GM21447 (cell line): ENCODE data around the gene FAM187B.

Experiments used
- ATAC-seq: cut with Tn5 transposase; IDR thresholded peaks from one replicate; pipeline ENCODE4 v1.9.1; 2021; ENCODE audit not compliant: unreplicated experiment

FAM187B gene

DNA sequence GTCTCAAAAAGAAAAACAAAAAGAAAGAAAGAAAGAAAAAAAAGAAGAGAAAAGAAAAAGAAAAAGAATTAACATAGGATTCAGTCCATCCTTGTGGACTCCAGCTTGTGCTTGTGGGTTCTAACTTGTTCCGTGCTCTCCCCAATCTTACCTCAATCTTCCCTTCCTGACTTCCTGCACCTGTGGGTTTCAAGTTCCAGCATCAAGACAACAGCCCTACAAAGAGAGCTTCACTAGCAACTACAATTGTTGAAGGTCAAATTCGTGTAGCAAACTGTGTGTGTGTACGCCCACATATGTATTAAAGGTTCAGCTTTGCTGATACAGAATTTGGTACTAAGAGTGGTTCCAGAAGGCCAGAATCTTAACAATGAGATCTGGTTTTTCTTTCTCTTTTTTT is 48.7 kb downstream of the FAM187B start:
- no peak for ATAC-seq

DNA sequence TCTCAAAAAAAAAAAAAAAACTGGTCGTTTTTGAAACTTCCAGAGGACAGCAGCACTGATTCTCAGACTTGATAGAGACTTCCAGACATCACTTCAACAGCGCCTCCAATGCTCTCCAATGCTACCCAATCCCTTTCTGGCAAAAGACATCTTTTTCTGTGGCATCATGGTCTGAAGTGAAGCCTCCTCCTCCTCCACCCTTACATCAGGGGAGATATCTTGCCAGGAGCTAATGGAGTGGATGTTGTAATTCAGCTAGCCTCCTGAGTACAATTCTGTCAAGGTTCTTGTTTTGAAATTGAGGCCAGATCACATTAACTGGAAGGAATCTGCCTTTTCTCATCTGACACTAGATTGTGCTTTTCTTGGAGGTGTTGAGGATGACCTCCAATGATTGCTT is 49.8 kb downstream of the FAM187B start:
- no peak for ATAC-seq

DNA sequence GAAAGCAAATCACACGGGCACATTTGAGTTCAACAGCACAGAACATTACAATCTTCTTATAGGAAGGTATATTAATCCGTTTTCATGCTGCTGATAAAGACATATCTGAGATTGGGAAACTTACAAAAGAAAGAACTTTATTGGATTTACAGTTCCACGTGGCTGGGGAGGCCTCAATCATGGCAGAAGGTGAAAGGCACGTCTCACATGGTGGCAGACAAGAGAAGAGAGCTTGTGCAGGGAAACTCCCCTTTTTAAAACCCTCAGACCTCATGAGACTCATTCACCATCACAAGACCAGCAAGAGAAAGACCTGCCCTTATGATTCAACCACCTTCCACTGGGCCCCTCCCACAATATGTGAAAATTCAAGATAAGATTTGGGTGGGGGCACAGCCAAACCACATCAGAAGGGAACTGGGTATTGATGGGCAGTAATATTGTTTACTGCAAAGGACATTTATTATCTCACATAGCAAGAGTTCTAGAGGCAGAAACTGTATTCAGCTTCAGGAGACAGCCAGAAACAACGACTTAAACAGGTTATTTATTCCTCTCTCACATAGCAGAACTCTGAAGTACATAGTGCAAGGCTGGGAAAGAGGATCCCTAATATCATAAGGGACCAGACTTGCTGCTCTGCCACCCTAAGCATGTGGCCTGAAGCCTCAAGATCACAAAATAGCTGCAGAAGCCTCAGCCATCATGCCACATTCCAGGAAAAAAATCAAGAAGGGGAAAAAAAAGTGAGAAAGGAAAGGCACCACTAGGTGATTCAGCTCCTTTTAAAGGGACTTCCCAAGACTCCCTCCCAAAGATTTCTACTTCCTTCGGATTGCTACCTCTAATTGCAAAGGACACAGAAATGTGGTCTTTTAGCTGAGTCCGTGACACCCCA is 50.9 kb downstream of the FAM187B start:
- ATAC-seq = no peak

DNA sequence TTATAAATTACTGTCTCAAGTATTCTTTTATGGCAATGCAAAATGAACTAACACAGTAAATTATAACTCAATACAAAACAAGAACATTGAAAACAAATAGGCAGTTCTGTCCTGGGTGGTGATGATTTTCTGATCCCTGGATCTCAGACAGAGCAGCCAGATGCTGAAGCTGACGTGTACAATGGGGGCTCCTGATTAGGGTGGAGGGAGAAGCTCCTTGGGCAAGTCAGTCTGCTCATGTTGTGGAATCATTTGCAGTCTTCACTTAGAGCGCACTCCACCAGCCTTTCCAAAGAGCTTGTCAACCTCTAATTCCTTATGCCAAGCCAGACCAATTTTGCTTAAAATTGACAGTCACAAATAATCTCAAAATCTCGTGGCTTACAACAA is 52.4 kb downstream of the FAM187B start:
- no peak for ATAC-seq
